Measurements from ENCODE around the gene LTBP2.

- TF ChIP-seq CTCF (conservative IDR thresholded peaks at IDR 0.05; ENCODE audit: low read depth, low read length) (no peak), EZH2phosphoT487 (IDR thresholded peaks at IDR 0.05; ENCODE audit: borderline replicate concordance, low read length) (no peak), EZH2 (IDR thresholded peaks at IDR 0.05; ENCODE audit: low read length, unreplicated experiment) (no peak)
These were observed 3.7 kb upstream of the LTBP2 start for GRCh38 chr14:74615735-74616134.
